Measurements from ENCODE around the gene CAPZB.

DNA sequence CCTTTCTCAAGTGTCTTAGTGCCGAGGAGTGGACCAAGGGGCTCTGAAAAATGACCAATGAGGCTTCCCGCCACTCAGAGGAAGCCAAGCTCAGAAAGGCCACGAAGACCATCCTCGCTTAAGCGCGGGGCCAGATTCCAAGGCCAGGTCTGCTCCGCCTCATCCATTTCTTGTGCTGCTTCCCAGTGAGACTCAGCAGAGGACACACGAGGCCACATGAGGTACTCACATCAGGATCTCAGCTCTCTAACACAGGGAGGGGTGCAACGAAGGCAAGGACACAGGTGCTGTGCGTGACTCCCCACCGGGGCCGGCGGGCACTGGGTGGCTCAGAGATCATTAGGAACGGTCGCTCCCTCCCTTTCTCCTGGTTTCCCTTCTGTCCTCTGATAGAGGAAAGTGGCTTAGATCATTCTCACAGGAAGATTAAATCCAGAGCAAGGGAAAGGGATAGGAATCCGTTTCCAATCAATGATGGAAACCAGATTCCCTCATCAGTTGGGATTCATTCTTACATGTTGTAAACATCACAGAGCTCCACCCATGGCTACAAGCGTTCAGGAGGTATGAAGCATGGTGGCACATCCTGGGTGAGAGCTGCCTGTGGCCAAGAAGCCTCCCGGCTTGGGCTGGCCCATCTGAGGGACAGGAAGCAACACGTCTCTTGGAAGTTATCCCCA is 46.7 kb downstream of the CAPZB start:
- TF ChIP-seq, protein P1, sequence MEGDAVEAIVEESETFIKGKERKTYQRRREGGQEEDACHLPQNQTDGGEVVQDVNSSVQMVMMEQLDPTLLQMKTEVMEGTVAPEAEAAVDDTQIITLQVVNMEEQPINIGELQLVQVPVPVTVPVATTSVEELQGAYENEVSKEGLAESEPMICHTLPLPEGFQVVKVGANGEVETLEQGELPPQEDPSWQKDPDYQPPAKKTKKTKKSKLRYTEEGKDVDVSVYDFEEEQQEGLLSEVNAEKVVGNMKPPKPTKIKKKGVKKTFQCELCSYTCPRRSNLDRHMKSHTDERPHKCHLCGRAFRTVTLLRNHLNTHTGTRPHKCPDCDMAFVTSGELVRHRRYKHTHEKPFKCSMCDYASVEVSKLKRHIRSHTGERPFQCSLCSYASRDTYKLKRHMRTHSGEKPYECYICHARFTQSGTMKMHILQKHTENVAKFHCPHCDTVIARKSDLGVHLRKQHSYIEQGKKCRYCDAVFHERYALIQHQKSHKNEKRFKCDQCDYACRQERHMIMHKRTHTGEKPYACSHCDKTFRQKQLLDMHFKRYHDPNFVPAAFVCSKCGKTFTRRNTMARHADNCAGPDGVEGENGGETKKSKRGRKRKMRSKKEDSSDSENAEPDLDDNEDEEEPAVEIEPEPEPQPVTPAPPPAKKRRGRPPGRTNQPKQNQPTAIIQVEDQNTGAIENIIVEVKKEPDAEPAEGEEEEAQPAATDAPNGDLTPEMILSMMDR (IDR thresholded peaks at IDR 0.05) = no peak
- TF ChIP-seq POLR2A (IDR thresholded peaks at IDR 0.05) = no peak

Measured in adrenal gland (tissue), 5 donors.